GM10248 (cell line): ENCODE measurements around the gene NELL1.

ENCODE experiments used
- CTCF ChIA-PET: fragments of 300-600 bp; sonication (Branson Sonifier 250); formaldehyde crosslinking; extraction: SDS; loops from one replicate; lab custom pipeline; 2021; ENCODE audit warnings: antibody characterized with exemption; lab: Yijun Ruan, JAX
- POLR2A ChIA-PET: fragments of 350-650 bp; sonication (Branson Sonifier 250); formaldehyde crosslinking; extraction: SDS; loops from one replicate; lab custom pipeline; 2020; ENCODE audit warnings: antibody characterized with exemption; lab: Yijun Ruan, JAX
- DNase-seq: peaks from one replicate; pipeline ENCODE4 v3.0.0; 2012; ENCODE audit errors: extremely low spot score
- CTCF ChIP-seq: IDR thresholded peaks from 2 replicates; pipeline ENCODE4 v1.5.1; 2012; ENCODE audit warnings: mild to moderate bottlenecking, low read depth; ENCODE audit errors: extremely low read depth, missing control alignments, control extremely low read depth

The NELL1 gene

GRCh38 chr11:20762116-20762844 is 92.9 kb downstream of the NELL1 start:
- TF ChIP-seq CTCF: no peak
- POLR2A ChIA-PET: no interaction called here
- CTCF ChIA-PET: no interaction called here
- DNase-seq: no peak

GRCh38 chr11:20762980-20763379 is 93.6 kb downstream of the NELL1 start:
- ChIA-PET CTCF (no interaction called here), POLR2A (no interaction called here)
- TF ChIP-seq CTCF: no peak
- no peak for DNase-seq

DNA sequence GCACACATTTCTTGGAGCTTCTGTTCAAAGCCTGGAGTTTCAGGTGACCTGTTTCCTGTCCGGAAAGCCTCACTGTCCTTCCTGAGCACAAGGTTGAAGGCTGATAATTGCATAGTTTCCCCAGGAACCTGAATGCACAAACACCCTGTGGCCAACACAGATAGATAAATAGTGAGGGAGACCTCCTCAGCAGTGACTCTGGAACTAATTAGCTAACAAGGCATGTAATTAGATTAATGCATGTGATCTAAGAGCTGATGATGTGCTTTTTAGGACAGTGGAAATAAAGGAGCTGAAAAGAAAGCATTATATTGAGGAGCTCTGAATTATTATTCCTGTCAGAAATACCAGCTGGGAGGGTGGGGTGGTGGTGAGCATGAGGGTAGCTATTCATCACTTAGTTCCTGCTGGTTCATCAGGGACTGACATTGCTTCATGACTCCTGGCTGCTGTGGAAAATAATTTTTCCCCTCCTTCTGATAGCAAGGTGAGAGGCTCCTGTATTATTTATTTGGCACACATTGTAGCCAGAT is 101.1 kb downstream of the NELL1 start:
- DNase-seq: no peak
- TF ChIP-seq CTCF: no peak
- ChIA-PET POLR2A (no interaction called here), CTCF (interaction anchor here (1.3 kb wide), 1 partner anchor 19 kb away, joined by 3 read pairs; no protein-coding TSS in a partner anchor)

- no peak for DNase-seq
- ChIA-PET CTCF (interaction anchor here (1.0 to 1.3 kb wide), 2 partner anchors 10 to 19 kb away, joined by 3 read pairs; no protein-coding TSS in a partner anchor), POLR2A (no interaction called here)
- TF ChIP-seq CTCF: no peak
These were observed 101.6 kb downstream of the NELL1 start for GRCh38 chr11:20771026-20771425.

GRCh38 chr11:20771681-20772080 is 102.3 kb downstream of the NELL1 start:
- no peak for TF ChIP-seq CTCF
- CTCF ChIA-PET: interaction anchor here (1.0 to 1.3 kb wide), 2 partner anchors 10 to 18 kb away, joined by 3 read pairs; no protein-coding TSS in a partner anchor
- POLR2A ChIA-PET: no interaction called here
- DNase-seq: no peak

DNA sequence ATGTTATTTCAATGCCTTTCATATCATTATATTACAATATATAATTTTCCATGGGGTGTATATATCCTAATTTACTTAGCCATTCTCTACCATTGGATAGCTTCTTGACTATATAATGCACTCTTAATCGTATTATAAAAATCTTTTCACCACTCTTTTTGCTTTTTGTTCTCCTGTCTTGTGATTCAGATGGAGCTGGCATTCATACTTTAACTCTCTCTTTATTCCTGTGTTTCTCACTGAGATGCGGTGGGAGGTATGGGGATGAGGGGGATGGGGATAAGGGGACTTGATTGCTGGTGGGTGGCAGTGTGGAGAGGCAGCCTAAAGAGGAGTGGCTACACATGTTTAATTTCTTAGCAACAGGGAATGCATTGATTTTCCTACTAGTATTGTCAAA is 105.9 kb downstream of the NELL1 start:
- POLR2A ChIA-PET: no interaction called here
- CTCF ChIA-PET: interaction anchor here (1.3 kb wide), 1 partner anchor 14 kb away, joined by 3 read pairs; no protein-coding TSS in a partner anchor
- TF ChIP-seq CTCF: no peak

More for the DNA sequence above, 105.9 kb downstream of the NELL1 start:
- DNase-seq: no peak
